Osteocyte (in vitro differentiated cells): ENCODE results near the gene HSPB8. TPM values are rescaled to one million over a fixed set of nuclear protein-coding genes. Genes with fewer than 3 reads are reported as not detected.

ENCODE experiments used
- DNase-seq: peaks from one replicate; pipeline ENCODE4 v3.0.0; 2021; ENCODE audit warnings: mixed read lengths; ENCODE audit not compliant: unreplicated experiment; ENCODE audit errors: extremely low spot score
- H3K27ac Mint-ChIP-seq: one replicate; pipeline ENCODE4 v1.8.0; 2021; ENCODE audit warnings: mild to moderate bottlenecking, mixed read lengths; ENCODE audit not compliant: unreplicated experiment
- H3K27me3 Mint-ChIP-seq: one replicate; pipeline ENCODE4 v1.8.0; 2021; ENCODE audit warnings: mixed read lengths; ENCODE audit not compliant: unreplicated experiment
- H3K36me3 Mint-ChIP-seq: one replicate; pipeline ENCODE4 v1.8.0; 2021; ENCODE audit warnings: mixed read lengths; ENCODE audit not compliant: unreplicated experiment
- H3K4me1 Mint-ChIP-seq: one replicate; pipeline ENCODE4 v1.8.0; 2021; ENCODE audit warnings: mixed read lengths; ENCODE audit not compliant: unreplicated experiment
- H3K4me3 Mint-ChIP-seq: one replicate; pipeline ENCODE4 v1.8.0; 2021; ENCODE audit warnings: mild to moderate bottlenecking, moderate library complexity, mixed read lengths; ENCODE audit not compliant: unreplicated experiment
- H3K9me3 Mint-ChIP-seq: one replicate; pipeline ENCODE4 v1.8.0; 2021; ENCODE audit warnings: mixed read lengths; ENCODE audit not compliant: unreplicated experiment
- total RNA-seq: library from RNA; stranded (reverse); gene quantifications from 2 replicates; pipeline ENCODE4 v1.2.1, GENCODE V29; 2021
- TF ChIP-seq, protein P1 (sequence below): fragments of 200-600 bp; sonication (generic); IDR thresholded peaks from 2 replicates; pipeline ENCODE4 v1.5.0; 2021; ENCODE audit warnings: antibody characterized with exemption, mild to moderate bottlenecking, moderate library complexity

Gene HSPB8
- total RNA-seq, 1 donor from 2014 or later = 2.0 TPM

GRCh38 chr12:119136811-119137410 lies 41.8 kb upstream of the HSPB8 start:
- Mint-ChIP-seq H3K36me3 (no peaks in the 10 kb centered on the region), H3K27me3 (no peaks in the 10 kb centered on the region), H3K4me1 (no peaks in the 10 kb centered on the region), H3K9me3 (no peaks in the 10 kb centered on the region), H3K4me3 (no peak overlapping the region), H3K27ac (no peak overlapping the region)
- DNase-seq = no peak
- TF ChIP-seq, protein P1, sequence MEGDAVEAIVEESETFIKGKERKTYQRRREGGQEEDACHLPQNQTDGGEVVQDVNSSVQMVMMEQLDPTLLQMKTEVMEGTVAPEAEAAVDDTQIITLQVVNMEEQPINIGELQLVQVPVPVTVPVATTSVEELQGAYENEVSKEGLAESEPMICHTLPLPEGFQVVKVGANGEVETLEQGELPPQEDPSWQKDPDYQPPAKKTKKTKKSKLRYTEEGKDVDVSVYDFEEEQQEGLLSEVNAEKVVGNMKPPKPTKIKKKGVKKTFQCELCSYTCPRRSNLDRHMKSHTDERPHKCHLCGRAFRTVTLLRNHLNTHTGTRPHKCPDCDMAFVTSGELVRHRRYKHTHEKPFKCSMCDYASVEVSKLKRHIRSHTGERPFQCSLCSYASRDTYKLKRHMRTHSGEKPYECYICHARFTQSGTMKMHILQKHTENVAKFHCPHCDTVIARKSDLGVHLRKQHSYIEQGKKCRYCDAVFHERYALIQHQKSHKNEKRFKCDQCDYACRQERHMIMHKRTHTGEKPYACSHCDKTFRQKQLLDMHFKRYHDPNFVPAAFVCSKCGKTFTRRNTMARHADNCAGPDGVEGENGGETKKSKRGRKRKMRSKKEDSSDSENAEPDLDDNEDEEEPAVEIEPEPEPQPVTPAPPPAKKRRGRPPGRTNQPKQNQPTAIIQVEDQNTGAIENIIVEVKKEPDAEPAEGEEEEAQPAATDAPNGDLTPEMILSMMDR = no peak

GRCh38 chr12:119139448-119139847 lies 39.3 kb upstream of the HSPB8 start:
- TF ChIP-seq, protein P1 = no peak

DNA sequence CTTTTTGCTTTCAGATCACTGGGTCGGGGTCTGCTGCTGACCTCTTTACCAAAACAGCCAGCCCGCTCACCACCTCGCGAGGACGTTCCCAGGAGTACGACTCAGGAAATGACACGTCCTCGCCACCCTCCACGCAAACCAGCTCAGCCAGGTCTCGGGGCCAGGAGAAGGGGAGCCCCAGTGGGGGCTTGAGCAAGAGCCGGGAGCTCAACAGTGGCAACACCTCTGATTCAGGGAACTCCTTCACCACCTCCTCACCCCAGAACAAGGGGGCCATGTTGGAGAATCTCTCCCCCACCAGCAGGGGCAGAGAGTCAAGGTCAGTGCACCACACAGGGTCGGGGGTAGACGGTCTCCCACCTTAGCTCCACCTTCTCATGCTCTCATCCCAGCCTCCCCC lies 33.4 kb upstream of the HSPB8 start:
- H3K9me3 Mint-ChIP-seq = no peaks in the 10 kb centered on the region
- H3K4me3 Mint-ChIP-seq = no peak overlapping the region
- no peaks in the 10 kb centered on the region for H3K36me3 Mint-ChIP-seq
- TF ChIP-seq, protein P1 = no peak
- H3K27ac Mint-ChIP-seq = no peak overlapping the region
- H3K27me3 Mint-ChIP-seq = no peaks in the 10 kb centered on the region
- H3K4me1 Mint-ChIP-seq = no peaks in the 10 kb centered on the region
- DNase-seq = no peak

More at GRCh38 chr12:119139448-119139847, 39.3 kb upstream of the HSPB8 start:
- Mint-ChIP-seq H3K27me3 (no peaks in the 10 kb centered on the region), H3K4me1 (no peaks in the 10 kb centered on the region), H3K27ac (no peak overlapping the region), H3K9me3 (no peaks in the 10 kb centered on the region), H3K36me3 (no peaks in the 10 kb centered on the region), H3K4me3 (no peak overlapping the region)
- DNase-seq = no peak

- H3K4me3 Mint-ChIP-seq = no peak overlapping the region
- DNase-seq = no peak
- H3K27me3 Mint-ChIP-seq = no peaks in the 10 kb centered on the region
- TF ChIP-seq, protein P1 = no peak
- H3K36me3 Mint-ChIP-seq = no peaks in the 10 kb centered on the region
- peaks cover 6% of the 10 kb centered on the region for H3K9me3 Mint-ChIP-seq
- H3K27ac Mint-ChIP-seq = no peak overlapping the region
- no peaks in the 10 kb centered on the region for H3K4me1 Mint-ChIP-seq
Observed at GRCh38 chr12:119147847-119148448, 30.8 kb upstream of the HSPB8 start.

GRCh38 chr12:119149270-119149669 lies 29.5 kb upstream of the HSPB8 start:
- no peak for DNase-seq
- Mint-ChIP-seq H3K36me3 (no peaks in the 10 kb centered on the region), H3K27ac (no peak overlapping the region), H3K27me3 (peaks cover 4% of the 10 kb centered on the region), H3K4me1 (no peaks in the 10 kb centered on the region), H3K4me3 (no peak overlapping the region), H3K9me3 (peaks cover 6% of the 10 kb centered on the region)
- TF ChIP-seq, protein P1 = no peak
